Testis (tissue), 3 donors: Measurements from ENCODE around the gene FBLN1. TPM values are rescaled to one million over a fixed set of nuclear protein-coding genes. Genes with fewer than 3 reads are reported as not detected.

ENCODE experiments used
- DNase-seq: peaks from one replicate; pipeline ENCODE4 v3.0.0-alpha.2; 2019
- H3K27ac ChIP-seq, 2 donors: fragments of 200-600 bp; sonication (generic); one replicate each; pipeline ENCODE4 v1.5.1; 2019
- H3K27me3 ChIP-seq: fragments of 200-600 bp; sonication (generic); one replicate; pipeline ENCODE4 v1.5.1; 2019
- H3K36me3 ChIP-seq: fragments of 200-600 bp; sonication (generic); one replicate; pipeline ENCODE4 v1.5.1; 2017; ENCODE audit warnings: low read depth; ENCODE audit errors: missing control alignments
- H3K4me1 ChIP-seq: fragments of 200-600 bp; sonication (generic); one replicate; pipeline ENCODE4 v1.5.1; 2019
- H3K4me3 ChIP-seq, 2 donors: fragments of 200-600 bp; sonication (generic); one replicate each; pipeline ENCODE4 v1.5.1; 2017 to 2019
- H3K9me3 ChIP-seq: fragments of 200-600 bp; sonication (generic); one replicate; pipeline ENCODE4 v1.5.1; 2017
- POLR2A ChIP-seq: fragments of 450-650 bp; IDR thresholded peaks from one replicate; pipeline ENCODE4 v1.6.1; 2017; ENCODE audit warnings: antibody characterized with exemption, mild to moderate bottlenecking, moderate library complexity
- WGBS, 2 donors: methylation state at CpG; one replicate each; pipeline ENCODE4 v1.1.5; 2018; 5-methylcytosine and 5-hydroxymethylcytosine counted together
- intact Hi-C: fragments of 100-400 bp; cut with DNase I; formaldehyde crosslinking; loops from one replicate; pipeline ENCODE4 v1.15.1; 2023; ENCODE audit warnings: low total_unique reads
- polyA plus RNA-seq: library from polyadenylated mRNA; stranded (reverse); fragments of 350-450 nt; fragmentation: Illumina TruSeq; extraction: RNeasy Lipid Tissue Mini Kit (QIAGEN cat#74804); gene quantifications from one replicate; pipeline ENCODE4 v1.2.3, GENCODE V29; 2014; ENCODE audit warnings: low read depth, low replicate concordance; ENCODE audit not compliant: insufficient read depth
- total RNA-seq, 2 donors: library from RNA; depleted of rRNA; stranded (reverse); fragments of >200 nt; gene quantifications; one replicate each; pipeline ENCODE4 v1.2.3, GENCODE V29; 2016
- TF ChIP-seq, protein P1 (sequence below), 3 experiments: fragments of 450-650 bp in 2 of 3; fragments of 200-600 bp in 1 of 3; sonication (generic) in 1 of 3; IDR thresholded peaks; one replicate each; pipeline ENCODE4 v1.5.1; 2016 to 2019; ENCODE audit warnings: antibody characterized with exemption in 3 of 3, mild to moderate bottlenecking in 2 of 3, moderate library complexity in 1 of 3

The FBLN1 gene
- total and polyA plus RNA-seq, 3 donors from 2014 or later: 32.4 to 154 (median 42.2) TPM

DNA sequence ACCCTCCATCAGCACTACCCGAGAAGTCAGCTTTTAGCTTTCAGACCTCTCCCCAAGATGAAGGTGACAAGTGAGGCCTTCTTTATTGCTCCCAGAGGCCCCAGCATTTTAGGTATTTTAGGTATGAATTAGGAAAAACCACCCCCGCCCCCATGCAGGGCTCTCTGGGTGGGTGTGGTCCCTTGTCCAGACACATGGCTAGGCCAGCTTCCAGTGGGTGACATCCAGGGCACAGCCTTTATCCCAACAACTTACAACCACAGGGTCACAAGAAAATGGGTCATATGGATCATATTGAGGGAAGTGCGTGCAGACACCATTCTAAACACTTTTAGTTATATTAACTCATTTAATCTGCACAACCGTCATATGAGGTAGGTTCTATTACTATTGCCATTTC is 47.1 kb upstream of the FBLN1 start:
- 94 to 99% methylated on average over 4 of the region's 4 CpGs for WGBS, 2 donors
- H3K27ac ChIP-seq: no peak overlapping the region
- intact Hi-C loops: no loop called here

DNA sequence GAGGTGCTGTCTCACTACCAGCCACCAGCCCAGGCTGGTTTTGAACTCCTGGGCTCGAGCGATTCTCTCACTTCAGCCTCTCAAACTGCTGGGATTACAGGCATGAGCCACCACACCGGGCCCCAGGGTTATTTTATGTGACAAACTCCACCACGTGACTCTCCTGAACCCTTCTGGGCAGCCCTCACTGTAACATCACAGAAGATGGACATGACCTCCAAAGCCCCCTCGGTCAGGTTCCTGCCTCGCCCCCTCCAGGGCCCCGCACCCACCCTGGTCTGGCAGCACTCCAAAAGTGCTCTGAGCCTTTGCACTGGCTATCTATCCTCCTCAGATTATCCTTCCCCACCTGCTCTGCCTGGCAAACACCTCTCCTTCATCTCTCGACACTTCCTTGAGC is 45.9 kb upstream of the FBLN1 start:
- WGBS, 2 donors: 85 to 91% methylated on average over 8 of the region's 8 CpGs
- H3K4me1 ChIP-seq: no peaks in the 10 kb centered on the region
- TF ChIP-seq, protein P1, sequence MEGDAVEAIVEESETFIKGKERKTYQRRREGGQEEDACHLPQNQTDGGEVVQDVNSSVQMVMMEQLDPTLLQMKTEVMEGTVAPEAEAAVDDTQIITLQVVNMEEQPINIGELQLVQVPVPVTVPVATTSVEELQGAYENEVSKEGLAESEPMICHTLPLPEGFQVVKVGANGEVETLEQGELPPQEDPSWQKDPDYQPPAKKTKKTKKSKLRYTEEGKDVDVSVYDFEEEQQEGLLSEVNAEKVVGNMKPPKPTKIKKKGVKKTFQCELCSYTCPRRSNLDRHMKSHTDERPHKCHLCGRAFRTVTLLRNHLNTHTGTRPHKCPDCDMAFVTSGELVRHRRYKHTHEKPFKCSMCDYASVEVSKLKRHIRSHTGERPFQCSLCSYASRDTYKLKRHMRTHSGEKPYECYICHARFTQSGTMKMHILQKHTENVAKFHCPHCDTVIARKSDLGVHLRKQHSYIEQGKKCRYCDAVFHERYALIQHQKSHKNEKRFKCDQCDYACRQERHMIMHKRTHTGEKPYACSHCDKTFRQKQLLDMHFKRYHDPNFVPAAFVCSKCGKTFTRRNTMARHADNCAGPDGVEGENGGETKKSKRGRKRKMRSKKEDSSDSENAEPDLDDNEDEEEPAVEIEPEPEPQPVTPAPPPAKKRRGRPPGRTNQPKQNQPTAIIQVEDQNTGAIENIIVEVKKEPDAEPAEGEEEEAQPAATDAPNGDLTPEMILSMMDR (IDR thresholded peaks at IDR 0.05): no peak
- no peak for TF ChIP-seq POLR2A
- no peak for DNase-seq
- H3K9me3 ChIP-seq: no peaks in the 10 kb centered on the region
- no peak overlapping the region for H3K27ac ChIP-seq
- H3K36me3 ChIP-seq: no peaks in the 10 kb centered on the region
- no peak overlapping the region for H3K4me3 ChIP-seq
- H3K27me3 ChIP-seq: no peaks in the 10 kb centered on the region
- intact Hi-C loops: no loop called here

More for the DNA sequence above, 47.1 kb upstream of the FBLN1 start:
- H3K4me3 ChIP-seq: no peak overlapping the region
- H3K27me3 ChIP-seq: no peaks in the 10 kb centered on the region
- no peaks in the 10 kb centered on the region for H3K4me1 ChIP-seq
- no peaks in the 10 kb centered on the region for H3K36me3 ChIP-seq
- H3K9me3 ChIP-seq: no peaks in the 10 kb centered on the region
- TF ChIP-seq, protein P1 (IDR thresholded peaks at IDR 0.05): no peak
- no peak for TF ChIP-seq POLR2A
- DNase-seq: no peak

DNA sequence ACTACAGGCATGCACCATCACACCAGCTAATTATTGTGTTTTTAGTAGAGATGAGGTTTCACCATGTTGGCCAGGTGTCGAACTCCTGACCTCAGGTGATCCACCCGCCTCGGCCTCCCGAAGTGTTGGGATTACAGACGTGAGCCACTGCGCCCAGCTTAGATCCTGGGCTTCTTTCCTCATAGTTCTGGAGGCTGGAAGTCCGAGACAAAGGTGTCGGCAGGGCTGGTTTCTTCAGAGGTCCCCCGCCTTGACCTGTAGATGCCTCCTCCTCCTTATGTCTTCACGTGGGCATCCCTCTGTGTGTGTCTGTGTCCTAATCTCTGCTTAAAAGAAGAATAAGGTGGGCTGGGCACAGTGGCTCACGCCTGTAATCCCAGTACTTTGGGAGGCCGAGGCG is 44.2 kb upstream of the FBLN1 start:
- no peaks in the 10 kb centered on the region for H3K4me1 ChIP-seq
- H3K27ac ChIP-seq: no peak overlapping the region
- no peaks in the 10 kb centered on the region for H3K9me3 ChIP-seq
- H3K36me3 ChIP-seq: no peaks in the 10 kb centered on the region
- intact Hi-C loops: no loop called here
- TF ChIP-seq, protein P1 (IDR thresholded peaks at IDR 0.05): no peak
- TF ChIP-seq POLR2A: no peak
- no peak overlapping the region for H3K4me3 ChIP-seq
- 97 to 99% methylated on average over 13 of the region's 13 CpGs for WGBS, 2 donors
- no peaks in the 10 kb centered on the region for H3K27me3 ChIP-seq
- DNase-seq: no peak

DNA sequence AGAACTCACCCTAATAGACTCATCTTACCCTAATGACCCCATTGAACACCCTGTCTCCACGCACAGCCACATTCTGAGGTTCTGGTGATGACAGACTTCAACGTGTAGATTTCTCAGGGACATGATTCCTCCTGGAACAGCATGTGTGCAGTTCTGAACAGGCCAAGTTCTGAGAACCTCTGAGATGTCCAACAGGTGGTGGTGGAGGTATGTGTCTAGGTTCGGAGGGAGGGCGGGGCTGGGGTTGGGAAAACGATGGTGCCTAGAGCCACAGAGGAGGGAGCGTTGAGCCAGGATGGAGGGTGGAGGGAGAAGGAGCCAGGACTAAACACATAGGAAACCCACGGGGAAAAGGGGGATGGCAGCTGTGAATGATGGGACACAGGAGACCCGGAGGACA is 43.4 kb upstream of the FBLN1 start:
- TF ChIP-seq, protein P1 (IDR thresholded peaks at IDR 0.05): no peak
- no peak for TF ChIP-seq POLR2A
- Histone ChIP-seq H3K4me3 (no peak overlapping the region), H3K9me3 (no peaks in the 10 kb centered on the region), H3K27me3 (no peaks in the 10 kb centered on the region), H3K36me3 (no peaks in the 10 kb centered on the region), H3K27ac (no peak overlapping the region), H3K4me1 (no peaks in the 10 kb centered on the region)
- WGBS, 2 donors: 89 to 95% methylated on average over 7 to 8 of the region's 8 CpGs
- intact Hi-C loops: no loop called here
- DNase-seq: no peak

DNA sequence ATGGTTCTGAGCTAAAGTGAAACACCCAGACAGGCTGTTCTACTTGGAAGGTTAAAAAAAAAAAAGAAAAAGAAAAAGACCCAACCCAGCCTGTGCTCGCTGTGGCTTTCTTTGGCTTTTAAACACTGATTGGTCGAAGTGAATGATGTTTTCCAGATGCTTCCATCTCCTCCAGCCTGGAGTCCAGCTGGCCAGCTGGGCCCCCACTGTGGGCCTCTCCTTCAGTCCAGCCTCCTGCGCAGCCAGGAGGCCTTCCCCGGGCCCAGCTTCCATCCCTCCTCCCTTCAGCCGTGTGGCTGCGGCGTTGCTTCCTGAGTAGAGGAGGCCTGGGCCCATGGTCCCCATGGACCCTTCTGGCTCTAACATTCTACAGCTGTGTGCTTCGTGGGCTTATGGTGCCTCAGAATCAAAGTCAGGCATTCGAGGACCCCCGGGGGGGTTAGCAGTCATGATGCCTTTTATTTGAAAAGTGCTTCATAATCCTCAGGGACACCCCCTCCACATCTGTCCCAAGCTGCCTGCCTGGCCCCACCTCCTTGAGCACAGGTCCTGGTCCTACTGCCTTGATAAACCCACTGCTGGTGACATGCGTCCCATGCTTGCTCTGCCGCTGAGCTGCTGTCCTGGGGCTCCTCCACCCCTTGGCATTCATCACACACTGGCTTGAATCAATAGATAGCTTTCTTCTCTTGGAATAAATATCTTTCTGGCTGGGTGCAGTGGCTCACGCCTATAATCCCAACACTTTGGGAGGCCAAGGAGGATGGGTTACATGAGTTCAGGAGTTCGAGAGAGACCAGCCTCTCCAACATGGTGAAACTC is 42.2 kb upstream of the FBLN1 start:
- no peaks in the 10 kb centered on the region for H3K36me3 ChIP-seq
- H3K27me3 ChIP-seq: no peaks in the 10 kb centered on the region
- no peaks in the 10 kb centered on the region for H3K9me3 ChIP-seq
- no peak overlapping the region for H3K4me3 ChIP-seq
- WGBS, 2 donors: 49 to 68% methylated on average over 11 to 14 of the region's 14 CpGs
- peak; percentile 66 for DNase-seq
- H3K27ac ChIP-seq: peak overlapping the region in 1 of 2 donors; percentile 66
- TF ChIP-seq POLR2A: no peak
- no peaks in the 10 kb centered on the region for H3K4me1 ChIP-seq
- intact Hi-C loops: no loop called here
